ENCODE measurements around the gene LYPD3. TPM values are rescaled to one million over a fixed set of nuclear protein-coding genes. Genes with fewer than 3 reads are reported as not detected.

Gene LYPD3
- polyA plus RNA-seq, 1 of the 3 experiments (the other 2 are of a cell fraction), result 4.2 TPM

DNA sequence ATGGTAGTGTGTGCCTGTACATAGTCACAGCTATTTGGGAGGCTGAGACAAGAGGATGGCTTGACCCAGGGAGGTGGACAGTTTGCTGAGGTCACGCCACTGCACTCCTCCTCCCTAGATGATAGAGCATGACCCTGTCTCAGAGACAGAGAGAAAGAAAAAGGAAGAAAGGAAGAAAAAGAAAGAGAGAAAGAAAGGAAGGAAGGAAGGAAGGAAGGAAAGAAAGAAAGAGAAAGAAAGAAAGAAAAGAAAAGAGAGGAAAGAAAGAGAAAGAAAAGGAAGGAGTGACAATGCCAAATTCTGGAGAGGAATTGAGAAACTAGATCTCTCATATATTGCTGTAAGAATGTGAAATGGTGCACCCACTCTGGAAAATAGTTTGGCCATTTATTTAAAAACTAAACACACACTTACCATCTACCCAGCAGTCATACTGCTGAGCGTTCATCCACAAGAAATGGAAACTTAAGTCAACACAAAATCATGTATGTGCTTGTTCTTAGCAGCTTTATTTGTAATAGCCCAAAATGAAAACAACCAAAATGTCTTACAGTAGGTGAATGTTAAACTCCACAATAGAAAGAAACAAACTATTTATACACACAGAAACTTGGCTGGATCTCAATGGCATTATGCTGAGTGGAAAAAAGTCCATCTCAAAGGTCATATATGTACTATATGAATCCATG lies 43.3 kb downstream of the LYPD3 start:
- Histone ChIP-seq H3K79me2 (ENCODE audit: insufficient read depth) (no peaks in the 10 kb centered on the region), H3K36me3 (replicated peaks in 1 of 2; ENCODE audit: control insufficient read depth in 1 of 2, insufficient read depth in 2 of 2, low read length in 1 of 2) (no peaks in the 10 kb centered on the region), H3F3A (replicated peaks; ENCODE audit: insufficient read depth) (no peaks in the 10 kb centered on the region), H3K27ac (ENCODE audit: low read depth in 2 of 2, low read length in 1 of 2) (no peak overlapping the region), H3K9ac (no peak overlapping the region), H3K4me1 (ENCODE audit: control insufficient read depth in 1 of 2, insufficient read depth in 2 of 2, low read depth in 1 of 2, low read length in 1 of 2) (no peaks in the 10 kb centered on the region), H4K20me1 (ENCODE audit: insufficient read depth) (no peaks in the 10 kb centered on the region), H3K9me2 (no peaks in the 10 kb centered on the region), H3K4me3 (ENCODE audit: low read depth in 2 of 2, low read length in 1 of 2) (no peak overlapping the region), H3K4me2 (no peak overlapping the region), H3K9me3 (no peaks in the 10 kb centered on the region), H2AFZ (ENCODE audit: low read depth) (no peak overlapping the region), H3K27me3 (ENCODE audit: insufficient read depth) (peaks cover 33% of the 10 kb centered on the region; the same call in 1 of the 2 replicates)
- DNase-seq, result no peak
- ChIA-PET POLR2A (no interaction called here), CTCF (interaction anchor here (1.4 to 3.1 kb wide), 2 partner anchors 10 to 25 kb away, joined by 3 to 11 read pairs; no protein-coding TSS in a partner anchor)
- 23% methylated on average over 2 of the region's 2 CpGs for WGBS (ENCODE audit: low lambda C conversion rate)
- TF ChIP-seq TEAD4 (IDR thresholded peaks at IDR 0.05; ENCODE audit: borderline replicate concordance, insufficient read depth) (no peak), GABPA (IDR thresholded peaks at IDR 0.05; ENCODE audit: low read depth) (no peak), YY1 (IDR thresholded peaks at IDR 0.05; ENCODE audit: low read depth) (no peak), RCOR1 (IDR thresholded peaks at IDR 0.05; ENCODE audit: low read length) (no peak), POLR2AphosphoS5 (IDR thresholded peaks at IDR 0.05; ENCODE audit: low read depth, low read length) (no peak), FOXM1 (IDR thresholded peaks at IDR 0.05; ENCODE audit: low read depth) (no peak), NRF1 (IDR thresholded peaks at IDR 0.05; ENCODE audit: low read depth, low read length) (no peak), FOSL2 (IDR thresholded peaks at IDR 0.05; ENCODE audit: borderline replicate concordance, low read depth) (no peak), MEF2A (IDR thresholded peaks at IDR 0.05; ENCODE audit: borderline replicate concordance, low read depth) (no peak), ZBTB33 (IDR thresholded peaks at IDR 0.05; ENCODE audit: borderline replicate concordance, low read depth) (no peak), MAX (IDR thresholded peaks at IDR 0.05; ENCODE audit: low read depth) (no peak), TCF12 (IDR thresholded peaks at IDR 0.05) (no peak)
- TF ChIP-seq, protein P1, sequence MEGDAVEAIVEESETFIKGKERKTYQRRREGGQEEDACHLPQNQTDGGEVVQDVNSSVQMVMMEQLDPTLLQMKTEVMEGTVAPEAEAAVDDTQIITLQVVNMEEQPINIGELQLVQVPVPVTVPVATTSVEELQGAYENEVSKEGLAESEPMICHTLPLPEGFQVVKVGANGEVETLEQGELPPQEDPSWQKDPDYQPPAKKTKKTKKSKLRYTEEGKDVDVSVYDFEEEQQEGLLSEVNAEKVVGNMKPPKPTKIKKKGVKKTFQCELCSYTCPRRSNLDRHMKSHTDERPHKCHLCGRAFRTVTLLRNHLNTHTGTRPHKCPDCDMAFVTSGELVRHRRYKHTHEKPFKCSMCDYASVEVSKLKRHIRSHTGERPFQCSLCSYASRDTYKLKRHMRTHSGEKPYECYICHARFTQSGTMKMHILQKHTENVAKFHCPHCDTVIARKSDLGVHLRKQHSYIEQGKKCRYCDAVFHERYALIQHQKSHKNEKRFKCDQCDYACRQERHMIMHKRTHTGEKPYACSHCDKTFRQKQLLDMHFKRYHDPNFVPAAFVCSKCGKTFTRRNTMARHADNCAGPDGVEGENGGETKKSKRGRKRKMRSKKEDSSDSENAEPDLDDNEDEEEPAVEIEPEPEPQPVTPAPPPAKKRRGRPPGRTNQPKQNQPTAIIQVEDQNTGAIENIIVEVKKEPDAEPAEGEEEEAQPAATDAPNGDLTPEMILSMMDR (IDR thresholded peaks at IDR 0.05), result no peak

GRCh38 chr19:43420954-43421353 lies 44.5 kb downstream of the LYPD3 start:
- H4K20me1 ChIP-seq (ENCODE audit: insufficient read depth), result no peaks in the 10 kb centered on the region
- WGBS (ENCODE audit: low lambda C conversion rate), result 19% methylated on average over 6 of the region's 6 CpGs

More at GRCh38 chr19:43420954-43421353, 44.5 kb downstream of the LYPD3 start:
- Histone ChIP-seq H3K9me2 (no peaks in the 10 kb centered on the region), H3K4me1 (ENCODE audit: control insufficient read depth in 1 of 2, insufficient read depth in 2 of 2, low read depth in 1 of 2, low read length in 1 of 2) (no peaks in the 10 kb centered on the region), H3K4me2 (no peak overlapping the region), H3K27ac (ENCODE audit: low read depth in 2 of 2, low read length in 1 of 2) (no peak overlapping the region), H3F3A (replicated peaks; ENCODE audit: insufficient read depth) (no peaks in the 10 kb centered on the region), H3K27me3 (ENCODE audit: insufficient read depth) (peaks cover 33% of the 10 kb centered on the region; the same call in 1 of the 2 replicates), H3K4me3 (ENCODE audit: low read depth in 2 of 2, low read length in 1 of 2) (no peak overlapping the region), H3K36me3 (replicated peaks in 1 of 2; ENCODE audit: control insufficient read depth in 1 of 2, insufficient read depth in 2 of 2, low read length in 1 of 2) (no peaks in the 10 kb centered on the region), H2AFZ (ENCODE audit: low read depth) (no peak overlapping the region), H3K9me3 (no peaks in the 10 kb centered on the region), H3K79me2 (ENCODE audit: insufficient read depth) (no peaks in the 10 kb centered on the region), H3K9ac (no peak overlapping the region)
- POLR2A ChIA-PET, result no interaction called here
- no peak for DNase-seq
- TF ChIP-seq TEAD4 (IDR thresholded peaks at IDR 0.05; ENCODE audit: borderline replicate concordance, insufficient read depth) (no peak), RAD21 (IDR thresholded peaks at IDR 0.05; ENCODE audit: low read length) (no peak), MEF2A (IDR thresholded peaks at IDR 0.05; ENCODE audit: borderline replicate concordance, low read depth) (no peak), GATA2 (CRISPR knock-in tag; IDR thresholded peaks at IDR 0.05) (no peak), RFX5 (IDR thresholded peaks at IDR 0.05; ENCODE audit: low read length) (no peak)
- TF ChIP-seq, protein P1 (IDR thresholded peaks at IDR 0.05), result no peak
- TF ChIP-seq, protein P2, sequence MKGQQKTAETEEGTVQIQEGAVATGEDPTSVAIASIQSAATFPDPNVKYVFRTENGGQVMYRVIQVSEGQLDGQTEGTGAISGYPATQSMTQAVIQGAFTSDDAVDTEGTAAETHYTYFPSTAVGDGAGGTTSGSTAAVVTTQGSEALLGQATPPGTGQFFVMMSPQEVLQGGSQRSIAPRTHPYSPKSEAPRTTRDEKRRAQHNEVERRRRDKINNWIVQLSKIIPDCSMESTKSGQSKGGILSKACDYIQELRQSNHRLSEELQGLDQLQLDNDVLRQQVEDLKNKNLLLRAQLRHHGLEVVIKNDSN (IDR thresholded peaks at IDR 0.05; ENCODE audit: borderline replicate concordance, low read depth), result no peak
- CTCF ChIA-PET, result interaction anchor here (1.4 to 2.8 kb wide), 2 partner anchors 11 to 27 kb away, joined by 3 to 15 read pairs; no protein-coding TSS in a partner anchor

All from SK-N-SH (cell line).